ENCODE measurements around the gene PTPRA.

DNA sequence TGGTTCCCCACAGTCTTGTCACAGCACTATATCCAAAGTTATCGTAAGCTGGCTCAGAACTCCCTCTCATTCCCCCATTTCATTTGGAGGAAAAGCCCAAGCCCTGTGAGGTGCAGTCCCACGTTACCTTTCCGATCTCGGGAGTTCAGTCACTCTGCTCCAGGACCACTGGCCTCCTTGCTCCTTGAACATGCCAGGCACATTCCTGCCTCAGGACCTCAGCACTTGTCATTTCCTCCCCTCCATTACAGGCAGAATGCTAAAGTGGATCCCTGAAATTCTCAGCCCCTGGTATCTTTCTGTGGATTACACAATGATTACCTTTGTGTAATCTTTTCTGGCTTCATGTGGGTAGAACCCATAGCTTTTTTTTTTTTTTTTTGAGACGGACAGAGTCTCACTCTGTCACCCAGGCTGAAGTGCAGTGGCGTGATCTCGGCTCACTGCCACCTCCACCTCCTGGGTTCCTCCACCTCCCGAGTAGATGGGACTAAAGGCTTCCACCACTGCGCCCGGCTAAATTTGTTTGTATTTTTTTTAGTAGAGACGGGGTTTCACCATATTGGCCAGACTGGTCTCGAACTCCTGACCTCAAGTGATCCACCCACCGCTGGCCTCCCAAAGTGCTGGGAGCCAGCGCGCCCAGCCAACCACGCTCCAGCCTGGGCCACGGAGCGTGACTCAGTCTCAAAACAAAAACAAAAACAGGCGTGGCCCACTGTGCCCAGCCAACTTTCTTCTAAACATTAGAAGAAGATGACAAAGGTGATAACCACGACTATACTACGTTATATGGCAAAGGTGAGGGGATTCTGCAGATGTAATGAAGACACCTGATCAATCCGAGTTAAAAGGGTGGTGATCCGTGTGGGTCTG, 194.1 kb downstream of the PTPRA start:
- TF ChIP-seq EZH2 (IDR thresholded peaks at IDR 0.05; ENCODE audit: borderline replicate concordance) (no peak), EZH2phosphoT487 (IDR thresholded peaks at IDR 0.05; ENCODE audit: low read depth, severe bottlenecking, unreplicated experiment) (no peak)
- TF ChIP-seq, protein P1, sequence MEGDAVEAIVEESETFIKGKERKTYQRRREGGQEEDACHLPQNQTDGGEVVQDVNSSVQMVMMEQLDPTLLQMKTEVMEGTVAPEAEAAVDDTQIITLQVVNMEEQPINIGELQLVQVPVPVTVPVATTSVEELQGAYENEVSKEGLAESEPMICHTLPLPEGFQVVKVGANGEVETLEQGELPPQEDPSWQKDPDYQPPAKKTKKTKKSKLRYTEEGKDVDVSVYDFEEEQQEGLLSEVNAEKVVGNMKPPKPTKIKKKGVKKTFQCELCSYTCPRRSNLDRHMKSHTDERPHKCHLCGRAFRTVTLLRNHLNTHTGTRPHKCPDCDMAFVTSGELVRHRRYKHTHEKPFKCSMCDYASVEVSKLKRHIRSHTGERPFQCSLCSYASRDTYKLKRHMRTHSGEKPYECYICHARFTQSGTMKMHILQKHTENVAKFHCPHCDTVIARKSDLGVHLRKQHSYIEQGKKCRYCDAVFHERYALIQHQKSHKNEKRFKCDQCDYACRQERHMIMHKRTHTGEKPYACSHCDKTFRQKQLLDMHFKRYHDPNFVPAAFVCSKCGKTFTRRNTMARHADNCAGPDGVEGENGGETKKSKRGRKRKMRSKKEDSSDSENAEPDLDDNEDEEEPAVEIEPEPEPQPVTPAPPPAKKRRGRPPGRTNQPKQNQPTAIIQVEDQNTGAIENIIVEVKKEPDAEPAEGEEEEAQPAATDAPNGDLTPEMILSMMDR (IDR thresholded peaks at IDR 0.05; ENCODE audit: poor library complexity): no peak

Measured in hepatocyte (in vitro differentiated cells).